GM12891 (cell line): Measurements from ENCODE around the gene KTI12.

Experiments used
- POLR2A ChIP-seq: IDR thresholded peaks from 2 replicates; pipeline ENCODE4 v1.6.1; 2011; ENCODE audit warnings: low read depth, low read length, control low read depth
- POLR2AphosphoS5 ChIP-seq: IDR thresholded peaks from 2 replicates; pipeline ENCODE4 v1.6.1; 2011; ENCODE audit warnings: low read depth, low read length, control low read depth
- SPI1 ChIP-seq: IDR thresholded peaks from 2 replicates; pipeline ENCODE4 v1.6.1; 2011; ENCODE audit warnings: low read depth, low read length, control low read depth
- TAF1 ChIP-seq: IDR thresholded peaks from 2 replicates; pipeline ENCODE4 v1.6.1; 2011; ENCODE audit warnings: low read depth, low read length, control low read depth

- no peak for TF ChIP-seq POLR2A
- TF ChIP-seq TAF1, result no peak
- TF ChIP-seq POLR2AphosphoS5, result no peak
- TF ChIP-seq SPI1, result no peak
Observed at GRCh38 chr1:52002038-52002917, 31.3 kb downstream of the KTI12 start.
